CD14-positive monocyte (primary cell): ENCODE data around the gene DCAF4. TPM values are rescaled to one million over a fixed set of nuclear protein-coding genes. Genes with fewer than 3 reads are reported as not detected.
"Not testable (repeated sequence)": the region's sequence is repeated elsewhere in the genome, so short reads cannot be mapped to it uniquely, and the experiment has no call there.

ENCODE experiments used
- DNase-seq, 3 donors: peaks; one replicate each; pipeline ENCODE4 v3.0.0-alpha.2; 2011 to 2022
- H2AFZ ChIP-seq: 2 replicates; pipeline ENCODE4 v1.6.0; 2012; ENCODE audit warnings: mild to moderate bottlenecking, low read depth, low read length, inconsistent platforms; ENCODE audit not compliant: insufficient read depth, poor library complexity, severe bottlenecking
- H3K27ac ChIP-seq, 2 donors: 1 replicate in 1 of 2; 2 replicates in 1 of 2; pipeline ENCODE4 v1.5.1; 2012 to 2013; ENCODE audit warnings: low read length in 2 of 2, control low read depth in 1 of 2, inconsistent platforms in 1 of 2, low read depth in 1 of 2, mild to moderate bottlenecking in 1 of 2
- H3K27me3 ChIP-seq, 2 donors: one replicate each; pipeline versions ENCODE4 v1.6.0 to v1.6.1; 2011 to 2013; ENCODE audit warnings: low read length in 2 of 2; ENCODE audit not compliant: control insufficient read depth in 2 of 2, insufficient read depth in 2 of 2
- H3K36me3 ChIP-seq, 2 donors: replicated peaks in 1 of 2; 1 replicate in 1 of 2; 2 replicates in 1 of 2; pipeline versions ENCODE4 v1.5.1 to v1.6.1; 2012 to 2013; ENCODE audit warnings: low read length in 2 of 2, control low read depth in 1 of 2, inconsistent platforms in 1 of 2, mild to moderate bottlenecking in 1 of 2; ENCODE audit not compliant: insufficient read depth in 2 of 2, control insufficient read depth in 1 of 2
- H3K4me1 ChIP-seq, 2 donors: 1 replicate in 1 of 2; 2 replicates in 1 of 2; pipeline versions ENCODE4 v1.5.1 to v1.6.1; 2012 to 2013; ENCODE audit warnings: low read length in 2 of 2, control low read depth in 1 of 2, inconsistent platforms in 1 of 2, mild to moderate bottlenecking in 1 of 2, moderate library complexity in 1 of 2; ENCODE audit not compliant: insufficient read depth in 2 of 2, control insufficient read depth in 1 of 2
- H3K4me2 ChIP-seq: replicated peaks from 2 replicates; pipeline ENCODE3; 2012; ENCODE audit warnings: low read length, moderate library complexity, mild to moderate bottlenecking; ENCODE audit not compliant: poor library complexity, severe bottlenecking; ENCODE audit errors: extremely low read depth
- H3K4me3 ChIP-seq, 3 experiments: fragments of 200-600 bp in 1 of 3; sonication (generic) in 1 of 3; replicated peaks in 1 of 3; 1 replicate in 2 of 3; 2 replicates in 1 of 3; pipeline ENCODE4 v1.5.1; 2011 to 2013; ENCODE audit warnings: low read length in 3 of 3, mild to moderate bottlenecking in 3 of 3, control low read depth in 2 of 3, low read depth in 2 of 3, inconsistent platforms in 1 of 3, moderate library complexity in 1 of 3
- H3K79me2 ChIP-seq: 2 replicates; pipeline ENCODE4 v1.6.0; 2012; ENCODE audit warnings: mild to moderate bottlenecking, control low read depth, inconsistent platforms, low read length, moderate library complexity; ENCODE audit not compliant: insufficient read depth
- H3K9ac ChIP-seq: 2 replicates; pipeline ENCODE4 v1.6.0; 2017; ENCODE audit warnings: low read length, mild to moderate bottlenecking; ENCODE audit not compliant: insufficient read depth, poor library complexity, severe bottlenecking
- H3K9me3 ChIP-seq, 2 donors: replicated peaks in 1 of 2; 1 replicate in 1 of 2; 2 replicates in 1 of 2; pipeline versions ENCODE4 v1.5.1 to v1.6.1; 2012 to 2013; ENCODE audit warnings: low read length in 2 of 2, control low read depth in 1 of 2; ENCODE audit not compliant: control insufficient read depth in 1 of 2, insufficient read depth in 1 of 2
- H4K20me1 ChIP-seq: 2 replicates; pipeline ENCODE4 v1.6.0; 2012; ENCODE audit warnings: mild to moderate bottlenecking, low read length, control low read depth, moderate library complexity; ENCODE audit not compliant: insufficient read depth
- H3K27ac Mint-ChIP-seq, 7 donors: one replicate each; pipeline ENCODE4 v1.8.0; 2020; ENCODE audit warnings: mild to moderate bottlenecking in 7 of 7, mixed read lengths in 7 of 7, moderate library complexity in 6 of 7, inconsistent platforms in 2 of 7
- H3K27me3 Mint-ChIP-seq, 3 donors: one replicate each; pipeline ENCODE4 v1.8.0; 2021 to 2022; ENCODE audit warnings: low read depth in 3 of 3, mild to moderate bottlenecking in 3 of 3, mixed read lengths in 3 of 3, moderate library complexity in 3 of 3, inconsistent platforms in 1 of 3
- H3K36me3 Mint-ChIP-seq, 2 donors: one replicate each; pipeline ENCODE4 v1.8.0; 2020; ENCODE audit warnings: mixed read lengths in 2 of 2, inconsistent platforms in 1 of 2, mild to moderate bottlenecking in 1 of 2
- H3K4me1 Mint-ChIP-seq: one replicate; pipeline ENCODE4 v1.8.0; 2020; ENCODE audit warnings: mild to moderate bottlenecking, mixed read lengths
- H3K4me3 Mint-ChIP-seq, 2 donors: one replicate each; pipeline ENCODE4 v1.8.0; 2020; ENCODE audit warnings: mild to moderate bottlenecking in 2 of 2, mixed read lengths in 2 of 2, moderate library complexity in 1 of 2
- H3K9me3 Mint-ChIP-seq, 7 donors: one replicate each; pipeline ENCODE4 v1.8.0; 2020 to 2022; ENCODE audit warnings: mixed read lengths in 7 of 7, mild to moderate bottlenecking in 6 of 7, moderate library complexity in 6 of 7, inconsistent platforms in 2 of 7
- WGBS: methylation state at CpG from one replicate; pipeline ENCODE4 v1.1.5; 2013; ENCODE audit warnings: missing lambda C conversion rate; ENCODE audit not compliant: insufficient coverage; 5-methylcytosine and 5-hydroxymethylcytosine counted together
- intact Hi-C, 2 donors: fragments of 100-400 bp; cut with micrococcal nuclease; formaldehyde crosslinking; loops; one replicate each; pipeline versions ENCODE4 v1.15.0 to v1.15.1; 2023
- polyA plus RNA-seq, 3 donors: library from polyadenylated mRNA; depleted of rRNA in 1 of 3; unstranded in 2 of 3; stranded (reverse) in 1 of 3; fragments of 300-500 nt in 2 of 3; fragments of >200 nt in 1 of 3; fragmentation: Illumina TruSeq in 2 of 3; gene quantifications; 1 replicate in 2 of 3; 2 replicates in 1 of 3; pipeline ENCODE4 v1.2.3, GENCODE V29; 2012 to 2021
- TF ChIP-seq, protein P1 (sequence below): fragments of 200-600 bp; IDR thresholded peaks from one replicate; pipeline ENCODE4 v1.8.0; 2022; ENCODE audit warnings: antibody characterized with exemption, mild to moderate bottlenecking

Gene DCAF4
- polyA plus RNA-seq, 3 donors: 1.1 to 7.2 (median 2.3) TPM

GRCh38 chr14:72957213-72957612 is 30.9 kb downstream of the DCAF4 start:
- Mint-ChIP-seq H3K27ac (no peak overlapping the region), H3K36me3 (peaks cover 31 to 36% of the 10 kb centered on the region in 2 donors), H3K4me3 (no peak overlapping the region), H3K4me1 (no peaks in the 10 kb centered on the region), H3K9me3 (no peaks in the 10 kb centered on the region), H3K27me3 (no peaks in the 10 kb centered on the region)
- H2AFZ ChIP-seq: no peak overlapping the region
- DNase-seq: no peak
- no peaks in the 10 kb centered on the region for H4K20me1 ChIP-seq
- H3K9ac ChIP-seq: no peak overlapping the region
- intact Hi-C loops: no loop called here
- no peak overlapping the region for H3K4me3 ChIP-seq
- H3K79me2 ChIP-seq: no peaks in the 10 kb centered on the region
- H3K36me3 ChIP-seq: peaks cover 0 to 3% of the 10 kb centered on the region in 2 donors
- H3K4me2 ChIP-seq: no peak overlapping the region
- H3K27me3 ChIP-seq: no peaks in the 10 kb centered on the region
- H3K27ac ChIP-seq: no peak overlapping the region
- TF ChIP-seq, protein P1, sequence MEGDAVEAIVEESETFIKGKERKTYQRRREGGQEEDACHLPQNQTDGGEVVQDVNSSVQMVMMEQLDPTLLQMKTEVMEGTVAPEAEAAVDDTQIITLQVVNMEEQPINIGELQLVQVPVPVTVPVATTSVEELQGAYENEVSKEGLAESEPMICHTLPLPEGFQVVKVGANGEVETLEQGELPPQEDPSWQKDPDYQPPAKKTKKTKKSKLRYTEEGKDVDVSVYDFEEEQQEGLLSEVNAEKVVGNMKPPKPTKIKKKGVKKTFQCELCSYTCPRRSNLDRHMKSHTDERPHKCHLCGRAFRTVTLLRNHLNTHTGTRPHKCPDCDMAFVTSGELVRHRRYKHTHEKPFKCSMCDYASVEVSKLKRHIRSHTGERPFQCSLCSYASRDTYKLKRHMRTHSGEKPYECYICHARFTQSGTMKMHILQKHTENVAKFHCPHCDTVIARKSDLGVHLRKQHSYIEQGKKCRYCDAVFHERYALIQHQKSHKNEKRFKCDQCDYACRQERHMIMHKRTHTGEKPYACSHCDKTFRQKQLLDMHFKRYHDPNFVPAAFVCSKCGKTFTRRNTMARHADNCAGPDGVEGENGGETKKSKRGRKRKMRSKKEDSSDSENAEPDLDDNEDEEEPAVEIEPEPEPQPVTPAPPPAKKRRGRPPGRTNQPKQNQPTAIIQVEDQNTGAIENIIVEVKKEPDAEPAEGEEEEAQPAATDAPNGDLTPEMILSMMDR: no peak
- H3K9me3 ChIP-seq: no peaks in the 10 kb centered on the region
- WGBS: 100% methylated on average over 1 of the region's 3 CpGs
- no peaks in the 10 kb centered on the region for H3K4me1 ChIP-seq

GRCh38 chr14:72958548-72958947 is 32.3 kb downstream of the DCAF4 start:
- TF ChIP-seq, protein P1: no peak
- peaks cover 0 to 3% of the 10 kb centered on the region in 2 donors for H3K36me3 ChIP-seq

GRCh38 chr14:72961016-72961415 is 34.8 kb downstream of the DCAF4 start:
- H3K27ac ChIP-seq, H3K4me2 ChIP-seq, H4K20me1 ChIP-seq, H3K4me3 Mint-ChIP-seq, H3K9me3 Mint-ChIP-seq, H3K9me3 ChIP-seq, H3K36me3 ChIP-seq, H3K27me3 ChIP-seq, H3K4me1 ChIP-seq, intact Hi-C loops, H3K4me1 Mint-ChIP-seq, H3K9ac ChIP-seq, DNase-seq, H2AFZ ChIP-seq, H3K4me3 ChIP-seq, H3K27ac Mint-ChIP-seq, H3K79me2 ChIP-seq, H3K27me3 Mint-ChIP-seq: not testable (repeated sequence)
- WGBS: no CpG with 5 or more reads among the region's 4 CpGs
- H3K36me3 Mint-ChIP-seq: peaks cover 24 to 25% of the 10 kb centered on the region in 2 donors

More at GRCh38 chr14:72958548-72958947, 32.3 kb downstream of the DCAF4 start:
- Mint-ChIP-seq H3K4me3 (no peak overlapping the region), H3K36me3 (peaks cover 31 to 36% of the 10 kb centered on the region in 2 donors), H3K4me1 (no peaks in the 10 kb centered on the region), H3K27ac (no peak overlapping the region), H3K27me3 (peaks cover 0 to 2% (median 0%) of the 10 kb centered on the region in 3 donors), H3K9me3 (no peaks in the 10 kb centered on the region)
- Histone ChIP-seq H2AFZ (no peak overlapping the region), H3K9ac (no peak overlapping the region), H3K9me3 (no peaks in the 10 kb centered on the region), H3K27ac (no peak overlapping the region), H3K4me3 (no peak overlapping the region), H4K20me1 (no peaks in the 10 kb centered on the region), H3K4me1 (no peaks in the 10 kb centered on the region), H3K79me2 (no peaks in the 10 kb centered on the region), H3K4me2 (no peak overlapping the region), H3K27me3 (no peaks in the 10 kb centered on the region)
- DNase-seq: no peak
- 96% methylated on average over 9 of the region's 15 CpGs for WGBS
- intact Hi-C loops: no loop called here
